ENCODE results near the gene CSNK2A1.

DNA sequence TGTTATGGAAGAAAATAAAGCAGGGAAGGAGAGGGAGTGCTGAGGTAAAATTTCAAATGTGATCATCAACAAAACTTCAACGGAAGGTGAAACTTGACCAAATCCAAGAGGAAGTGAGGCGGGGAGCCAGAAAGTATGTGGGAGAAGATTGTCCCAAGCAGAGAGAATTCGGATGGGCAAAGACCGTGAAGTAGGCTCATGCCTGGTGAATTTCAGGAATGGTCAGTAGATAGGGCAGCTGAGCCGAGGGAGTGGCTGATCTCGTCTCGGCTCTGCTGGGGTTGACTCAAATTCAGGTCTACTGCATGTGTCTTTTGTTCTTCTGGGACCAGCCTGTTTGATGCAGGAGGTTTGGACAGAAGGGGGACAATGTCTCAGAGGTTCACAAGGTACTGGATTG is 7.0 kb upstream of the CSNK2A1 start:
- TF ChIP-seq CTCF (IDR thresholded peaks at IDR 0.05; ENCODE audit: low read length) (no peak), EZH2 (optimal IDR thresholded peaks at IDR 0.05; ENCODE audit: low read depth, low read length) (no peak), EZH2phosphoT487 (IDR thresholded peaks at IDR 0.05; ENCODE audit: low read length) (no peak)

Measured in MM.1S (cell line).